ENCODE data around the gene ANKRD34C.

DNA sequence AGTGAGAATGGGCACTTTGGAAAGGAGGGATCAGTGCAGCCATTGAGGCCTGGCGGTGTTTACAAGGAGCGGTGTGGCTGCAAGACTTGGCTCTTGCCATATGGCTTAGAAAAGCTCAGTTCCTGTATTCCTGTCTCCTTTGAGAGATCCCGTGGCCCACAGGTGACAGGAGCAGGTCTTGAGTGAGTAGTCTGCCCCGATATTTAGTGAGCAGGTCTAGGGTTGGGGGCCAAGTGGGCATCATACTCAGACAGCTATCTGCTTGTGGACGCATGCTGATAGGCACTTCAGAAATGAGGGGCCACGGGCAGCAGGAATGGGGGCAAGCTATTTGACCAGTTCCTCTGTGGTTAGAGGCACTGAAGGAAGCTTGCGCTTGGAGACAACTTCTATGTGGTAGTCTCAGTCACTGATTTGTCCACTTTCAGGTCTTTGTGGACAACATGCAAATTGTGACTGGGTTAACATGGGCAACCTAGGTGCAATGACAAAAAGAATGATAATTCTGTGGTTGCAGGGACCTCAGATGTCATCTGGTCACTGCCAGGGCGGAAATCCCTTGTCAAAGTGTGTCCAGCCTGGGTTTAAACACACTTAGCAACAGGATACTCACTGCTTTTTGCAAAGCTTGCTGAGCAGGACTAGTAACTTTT is 29.5 kb downstream of the ANKRD34C start:
- TF ChIP-seq POLR2AphosphoS5 (IDR thresholded peaks at IDR 0.05; ENCODE audit: low read depth, low read length) (no peak), CTCF (IDR thresholded peaks at IDR 0.05) (no peak), TAF1 (IDR thresholded peaks at IDR 0.05; ENCODE audit: borderline replicate concordance, low read depth, low read length) (no peak), MEF2A (IDR thresholded peaks at IDR 0.05; ENCODE audit: borderline replicate concordance, low read depth) (no peak), RFX5 (IDR thresholded peaks at IDR 0.05; ENCODE audit: low read length) (no peak)
